Colonic mucosa (tissue), 4 donors: ENCODE measurements around the gene OGA. TPM values are rescaled to one million over a fixed set of nuclear protein-coding genes. Genes with fewer than 3 reads are reported as not detected.

ENCODE experiments used
- DNase-seq: peaks from one replicate; pipeline ENCODE4 v3.0.0-alpha.2; 2020
- H3K27ac ChIP-seq: fragments of 200-600 bp; one replicate; pipeline ENCODE4 v1.8.0; 2021
- H3K27me3 ChIP-seq: fragments of 200-600 bp; one replicate; pipeline ENCODE4 v1.8.0; 2021
- H3K36me3 ChIP-seq: fragments of 200-600 bp; one replicate; pipeline ENCODE4 v1.8.0; 2021
- H3K4me1 ChIP-seq: fragments of 200-600 bp; one replicate; pipeline ENCODE4 v1.8.0; 2021; ENCODE audit warnings: mild to moderate bottlenecking
- H3K4me3 ChIP-seq: fragments of 200-600 bp; one replicate; pipeline ENCODE4 v1.8.0; 2021
- H3K9ac ChIP-seq, 2 donors: one replicate each; pipeline ENCODE4 v1.7.0; 2013; ENCODE audit warnings: control low read depth in 2 of 2, low read depth in 2 of 2, low read length in 2 of 2
- H3K9me3 ChIP-seq: fragments of 200-600 bp; one replicate; pipeline ENCODE4 v1.8.0; 2021
- CTCF ChIP-seq: fragments of 200-600 bp; IDR thresholded peaks from one replicate; pipeline ENCODE4 v1.8.0; 2022; ENCODE audit warnings: antibody characterized with exemption, mild to moderate bottlenecking
- intact Hi-C: fragments of 100-400 bp; cut with DNase I; formaldehyde crosslinking; loops from one replicate; pipeline ENCODE4 v1.14.1; 2022
- total RNA-seq, 2 donors: library from RNA; stranded (reverse); fragmentation: NEBNext Ultra II Directional in 1 of 2; extraction: Animal tissue kit (Norgen Biotek cat#: 25700) in 1 of 2; gene quantifications; one replicate each; pipeline ENCODE4 v1.2.1, GENCODE V29; 2021
- donor health status: healthy.
- donor health status: DM: no; HTN: no; CAD: no.
- donor health status: DM: no; HTN: no; CAD: no.

The OGA gene
- total RNA-seq, 2 donors from 2014 or later: 70.4 to 77.8 TPM

GRCh38 chr10:101767966-101768790 lies 50.1 kb downstream of the OGA start:
- no peak for DNase-seq
- intact Hi-C loops: no loop called here
- no peak for TF ChIP-seq CTCF
- Histone ChIP-seq H3K9ac (no peak overlapping the region), H3K27me3 (peaks cover 19% of the 10 kb centered on the region), H3K9me3 (no peaks in the 10 kb centered on the region), H3K27ac (no peak overlapping the region), H3K36me3 (no peaks in the 10 kb centered on the region), H3K4me3 (no peak overlapping the region), H3K4me1 (no peaks in the 10 kb centered on the region)

DNA sequence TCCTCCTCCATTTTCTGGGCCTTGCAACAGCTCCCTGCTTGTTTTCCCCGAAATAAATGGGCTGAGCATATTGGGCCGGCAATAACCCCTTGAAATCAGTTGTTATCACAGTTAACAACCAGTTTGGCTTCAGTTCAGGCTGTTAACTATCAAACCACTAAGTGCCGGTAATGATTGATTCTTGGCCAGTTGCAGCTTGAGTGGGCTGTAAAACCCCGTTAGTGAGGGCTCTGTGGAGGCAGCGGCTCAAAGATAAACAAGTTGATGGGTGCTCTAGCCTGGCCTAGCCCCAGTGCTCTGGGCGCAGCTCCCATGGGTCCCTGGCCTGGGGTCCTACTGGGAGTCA lies 50.7 kb downstream of the OGA start:
- H3K4me3 ChIP-seq: no peak overlapping the region
- no peak overlapping the region for H3K27ac ChIP-seq
- peaks cover 13% of the 10 kb centered on the region for H3K27me3 ChIP-seq
- no peaks in the 10 kb centered on the region for H3K4me1 ChIP-seq
- no peaks in the 10 kb centered on the region for H3K9me3 ChIP-seq
- no peaks in the 10 kb centered on the region for H3K36me3 ChIP-seq
- no peak for TF ChIP-seq CTCF
- no peak for DNase-seq
- no peak overlapping the region for H3K9ac ChIP-seq
- intact Hi-C loops: no loop called here

DNA sequence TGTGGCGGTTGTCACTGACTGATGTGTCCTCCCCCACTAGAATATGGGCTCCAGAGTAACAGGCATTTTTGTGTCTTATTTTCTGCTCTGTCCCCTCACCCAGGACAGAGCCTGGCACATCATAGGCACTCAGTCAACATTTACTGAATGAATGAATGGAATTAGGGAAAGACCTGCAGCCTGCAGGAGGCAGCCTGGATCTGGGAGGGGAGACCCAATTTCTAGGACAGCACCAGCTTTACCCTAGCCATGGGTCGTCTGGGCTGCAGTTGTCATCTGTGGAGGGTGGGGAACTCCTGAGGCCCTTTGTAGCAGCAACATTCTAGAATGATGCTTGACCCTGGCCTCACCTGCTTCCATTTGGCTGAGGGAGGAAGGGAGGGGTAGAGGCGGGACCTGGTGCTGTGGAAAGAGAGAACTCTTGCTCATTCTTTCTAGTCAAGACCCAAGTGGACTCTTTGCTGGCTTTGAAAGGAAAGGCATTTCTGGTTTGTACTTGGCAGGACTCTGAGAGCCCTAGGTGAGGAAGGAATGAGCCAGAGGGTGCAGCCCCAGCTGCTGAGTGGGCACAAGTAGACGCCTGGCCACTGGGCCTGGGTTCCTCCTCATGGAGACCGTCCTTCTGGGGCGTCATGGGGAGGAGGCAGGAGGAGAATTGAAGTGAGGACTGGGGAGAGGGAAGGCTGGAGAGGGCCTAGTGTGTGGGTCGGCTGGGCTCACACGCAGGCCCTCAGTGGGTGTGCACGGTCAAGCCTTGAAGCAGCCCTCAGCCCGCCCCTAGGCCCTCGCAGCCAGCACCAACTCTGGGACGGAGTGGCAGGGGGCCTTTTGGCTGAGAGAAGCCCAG lies 51.3 kb downstream of the OGA start:
- Histone ChIP-seq H3K4me1 (no peaks in the 10 kb centered on the region), H3K27ac (no peak overlapping the region), H3K9me3 (no peaks in the 10 kb centered on the region), H3K27me3 (peaks cover 8% of the 10 kb centered on the region), H3K4me3 (no peak overlapping the region), H3K36me3 (no peaks in the 10 kb centered on the region), H3K9ac (no peak overlapping the region)
- TF ChIP-seq CTCF: no peak
- intact Hi-C loops: no loop called here
- no peak for DNase-seq

- H3K36me3 ChIP-seq: no peaks in the 10 kb centered on the region
- no peak overlapping the region for H3K4me3 ChIP-seq
- peaks cover 8% of the 10 kb centered on the region for H3K27me3 ChIP-seq
- intact Hi-C loops: no loop called here
- H3K27ac ChIP-seq: no peak overlapping the region
- TF ChIP-seq CTCF: no peak
- H3K9me3 ChIP-seq: no peaks in the 10 kb centered on the region
- H3K4me1 ChIP-seq: no peaks in the 10 kb centered on the region
- no peak overlapping the region for H3K9ac ChIP-seq
- DNase-seq: no peak
Measured at GRCh38 chr10:101766306-101766705, 51.9 kb downstream of the OGA start.

- DNase-seq: no peak
- intact Hi-C loops: no loop called here
- H3K4me3 ChIP-seq: no peak overlapping the region
- H3K27ac ChIP-seq: no peak overlapping the region
- H3K27me3 ChIP-seq: no peaks in the 10 kb centered on the region
- no peaks in the 10 kb centered on the region for H3K36me3 ChIP-seq
- no peaks in the 10 kb centered on the region for H3K4me1 ChIP-seq
- no peak for TF ChIP-seq CTCF
- H3K9ac ChIP-seq: no peak overlapping the region
- H3K9me3 ChIP-seq: no peaks in the 10 kb centered on the region
Measured at GRCh38 chr10:101763141-101763846, 55.0 kb downstream of the OGA start.
